ENCODE results near the gene OR52E5.

DNA sequence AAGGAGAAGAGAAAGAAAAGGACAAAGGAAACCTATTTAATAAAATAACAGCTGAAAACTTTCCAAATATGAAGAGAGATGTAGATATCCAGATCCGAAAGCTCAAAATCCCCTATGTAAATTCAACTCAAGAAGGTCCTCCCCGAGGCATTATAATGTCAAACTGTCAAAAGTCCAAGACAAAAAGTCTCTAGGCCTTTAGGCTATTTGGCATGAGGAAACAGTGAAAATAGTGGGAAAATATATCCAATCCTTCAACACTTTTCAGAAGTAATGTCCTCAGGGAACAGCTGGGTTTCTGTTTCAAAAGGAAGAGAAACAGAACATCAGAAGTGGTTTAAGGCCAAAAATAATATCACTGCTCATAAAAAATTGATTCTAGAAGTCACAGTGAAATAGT is 14.4 kb upstream of the OR52E5 start:
- TF ChIP-seq CTCF (conservative IDR thresholded peaks at IDR 0.05 in 1 of 2, IDR thresholded peaks at IDR 0.05 in 1 of 2; ENCODE audit: low read depth in 1 of 2, low read length in 2 of 2) (no peak), EZH2 (IDR thresholded peaks at IDR 0.05; ENCODE audit: low read length, missing control alignments) (no peak)
